ENCODE measurements around the gene SVIL.
"Not testable (repeated sequence)": the region's sequence is repeated elsewhere in the genome, so short reads cannot be mapped to it uniquely, and the experiment has no call there.

SVIL gene

GRCh38 chr10:29634105-29634504, 666 bp downstream of the SVIL start:
- no peak for TF ChIP-seq CTCF (conservative IDR thresholded peaks at IDR 0.05; ENCODE audit: low read depth, low read length)

GRCh38 chr10:29631049-29631339, 3.8 kb downstream of the SVIL start:
- TF ChIP-seq CTCF (conservative IDR thresholded peaks at IDR 0.05; ENCODE audit: low read depth, low read length), result no peak
- no peak overlapping the region for H3K4me3 ChIP-seq (ENCODE audit: low read depth, low read length)
- no peak for DNase-seq (ENCODE audit: low read depth)

More at GRCh38 chr10:29634105-29634504, 666 bp downstream of the SVIL start:
- DNase-seq (ENCODE audit: low read depth), result no peak
- peak overlapping the region; percentile 51 for H3K4me3 ChIP-seq (ENCODE audit: low read depth, low read length)

GRCh38 chr10:29630205-29631048, 4.3 kb downstream of the SVIL start:
- no peak for DNase-seq (ENCODE audit: low read depth)
- TF ChIP-seq CTCF (conservative IDR thresholded peaks at IDR 0.05; ENCODE audit: low read depth, low read length), result no peak
- H3K4me3 ChIP-seq (ENCODE audit: low read depth, low read length), result no peak overlapping the region

GRCh38 chr10:29628912-29629526, 5.8 kb downstream of the SVIL start:
- H3K4me3 ChIP-seq (ENCODE audit: low read depth, low read length), result no peak overlapping the region
- DNase-seq (ENCODE audit: low read depth), result no peak
- TF ChIP-seq CTCF (conservative IDR thresholded peaks at IDR 0.05; ENCODE audit: low read depth, low read length), result no peak

- no peak overlapping the region for H3K4me3 ChIP-seq (ENCODE audit: low read depth, low read length)
- DNase-seq (ENCODE audit: low read depth), result no peak
- no peak for TF ChIP-seq CTCF (conservative IDR thresholded peaks at IDR 0.05; ENCODE audit: low read depth, low read length)
These were observed 6.5 kb downstream of the SVIL start for GRCh38 chr10:29628311-29628710.

GRCh38 chr10:29627201-29628132, 7.3 kb downstream of the SVIL start:
- H3K4me3 ChIP-seq (ENCODE audit: low read depth, low read length), result no peak overlapping the region
- TF ChIP-seq CTCF (conservative IDR thresholded peaks at IDR 0.05; ENCODE audit: low read depth, low read length), result no peak
- DNase-seq (ENCODE audit: low read depth), result peak; percentile 76

- not testable (repeated sequence) for DNase-seq (ENCODE audit: low read depth); H3K4me3 ChIP-seq (ENCODE audit: low read depth, low read length)
These were observed 10.4 kb downstream of the SVIL start for GRCh38 chr10:29624357-29624756.
